Lung microvascular endothelial cell (primary cell): ENCODE data around the gene LGALS9. TPM values are rescaled to one million over a fixed set of nuclear protein-coding genes. Genes with fewer than 3 reads are reported as not detected.
"Not testable (repeated sequence)": the region's sequence is repeated elsewhere in the genome, so short reads cannot be mapped to it uniquely, and the experiment has no call there.

Experiments used
- DNase-seq, 2 donors: peaks; one replicate each; pipeline versions ENCODE4 v3.0.0 to v3.0.0-alpha.2; 2010; ENCODE audit warnings: low read depth in 2 of 2
- total RNA-seq: library from RNA; depleted of rRNA; stranded (reverse); fragments of >200 nt; gene quantifications from 2 replicates; pipeline ENCODE4 v1.2.1, GENCODE V29; 2014

Gene LGALS9
- total RNA-seq, 1 donor from 2014 or later, result 24.8 TPM

- DNase-seq, result no peak
Measured at GRCh38 chr17:27654136-27654535, 23.1 kb downstream of the LGALS9 start.

DNA sequence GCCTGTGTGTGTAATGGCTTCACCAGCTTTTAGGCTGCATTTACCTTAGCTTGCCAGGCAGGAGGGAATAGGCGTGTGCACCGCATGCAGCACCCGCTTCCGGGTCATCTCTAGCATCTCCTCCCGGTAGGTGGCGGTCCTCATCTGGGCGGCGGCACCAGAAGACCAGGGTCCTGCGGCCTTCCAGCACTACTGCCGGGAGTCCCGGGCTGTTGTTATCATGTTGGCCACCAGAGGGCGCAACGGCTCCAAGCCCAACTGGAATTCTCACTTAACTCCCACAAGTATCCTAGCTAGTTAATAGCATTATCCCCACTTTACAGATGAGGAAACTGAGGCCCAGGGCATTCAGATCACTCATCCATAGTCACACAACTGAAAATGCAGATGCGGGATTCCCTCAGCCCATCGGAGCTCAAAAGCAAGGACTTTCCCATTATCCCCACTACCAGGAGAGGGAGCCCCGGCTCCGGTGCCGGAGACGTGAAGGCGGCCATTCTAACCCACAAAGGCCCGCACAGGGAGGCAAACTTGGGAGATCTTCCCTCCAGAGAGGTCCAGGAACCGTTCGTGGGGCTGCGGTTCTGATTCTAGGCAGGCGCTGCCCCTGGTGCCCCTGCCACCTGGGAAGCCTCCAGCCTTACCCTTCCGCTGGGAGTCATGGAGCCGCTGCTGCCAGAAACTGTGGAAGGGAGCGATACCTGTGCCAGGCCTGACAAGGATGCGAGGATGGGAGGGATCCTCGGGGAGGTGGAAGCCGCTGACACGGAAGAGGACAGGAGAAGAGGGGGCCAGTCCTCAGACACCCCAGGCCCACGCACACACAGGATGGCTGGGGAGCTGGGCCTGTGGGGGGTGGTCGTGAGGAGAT lies 23.9 kb downstream of the LGALS9 start:
- DNase-seq, result peak; percentile 63 to 75

GRCh38 chr17:27655525-27656111 lies 24.6 kb downstream of the LGALS9 start:
- not testable (repeated sequence) for DNase-seq

GRCh38 chr17:27656620-27657019 lies 25.6 kb downstream of the LGALS9 start:
- DNase-seq, result not testable (repeated sequence)

- peak; percentile 38 to 56 for DNase-seq
Measured at GRCh38 chr17:27657620-27658019, 26.6 kb downstream of the LGALS9 start.

DNA sequence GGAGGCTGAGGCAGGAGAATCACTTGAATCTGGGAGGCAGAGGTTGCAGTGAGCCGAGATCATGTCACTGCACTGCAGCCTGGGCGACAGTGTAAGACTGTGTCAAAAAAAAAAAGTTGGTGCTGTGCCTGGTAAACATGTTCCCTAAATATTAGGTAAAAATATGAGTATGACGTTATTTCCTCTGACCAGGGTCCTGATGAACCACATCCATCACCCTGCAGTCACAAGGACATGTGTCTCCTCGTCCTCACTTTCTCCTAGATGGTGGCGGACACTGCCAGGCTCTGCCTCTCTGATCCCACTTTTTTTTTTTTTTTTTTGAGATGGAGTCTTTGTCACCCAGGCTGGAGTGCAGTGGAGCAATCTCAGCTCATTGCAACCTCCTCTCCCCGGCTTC lies 28.7 kb downstream of the LGALS9 start:
- no peak for DNase-seq

DNA sequence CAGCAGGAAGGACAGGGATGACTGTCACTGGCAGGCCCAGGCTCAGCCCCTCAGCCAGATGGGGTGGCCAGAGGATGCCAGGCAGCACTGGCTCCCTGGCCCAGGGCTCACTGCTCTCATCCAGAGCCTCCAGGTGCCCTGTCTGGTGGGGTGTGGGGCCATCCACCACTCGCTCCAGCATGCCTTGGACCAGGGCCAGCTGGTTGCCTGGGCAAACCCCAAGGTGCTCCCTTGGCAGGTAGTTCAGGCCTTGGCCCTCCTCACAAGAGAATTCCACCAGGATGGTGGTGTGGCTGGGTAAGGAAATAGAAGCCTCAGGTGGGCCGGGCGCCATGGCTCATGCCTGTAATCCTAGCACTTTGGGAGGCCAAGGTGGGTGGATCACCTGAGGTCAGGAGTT lies 29.4 kb downstream of the LGALS9 start:
- DNase-seq, result no peak

DNA sequence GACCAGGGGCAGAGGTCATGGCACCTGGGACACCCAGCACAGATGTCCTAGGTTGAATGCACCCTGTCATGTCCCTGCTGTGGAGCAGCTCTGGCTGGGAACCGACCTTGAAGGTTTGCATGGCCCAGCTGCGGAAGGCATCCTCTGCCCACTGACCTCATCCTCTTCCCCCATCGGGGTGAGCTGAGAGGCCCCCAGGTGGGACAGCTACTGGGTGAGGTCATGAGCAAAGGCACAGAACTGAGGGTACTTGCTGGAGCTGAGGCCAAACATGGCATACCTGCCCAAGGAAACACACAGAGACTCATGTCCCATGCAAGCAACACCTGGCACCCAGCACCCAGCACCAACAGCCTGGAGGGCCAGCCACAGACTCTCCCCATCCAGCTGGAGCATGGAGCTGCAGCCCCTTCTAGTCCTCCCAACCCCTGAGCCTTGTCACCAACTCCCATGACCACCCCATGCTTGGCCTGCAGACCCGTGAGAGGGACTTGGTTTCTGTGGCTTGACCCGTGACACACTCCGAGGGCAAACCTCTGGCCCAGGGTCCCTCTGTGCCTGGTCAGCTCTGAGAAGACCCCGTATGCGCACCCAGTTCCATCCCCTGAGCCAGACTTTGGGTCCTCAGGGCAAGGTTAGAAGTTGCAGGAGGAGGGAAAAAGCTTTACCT lies 33.1 kb downstream of the LGALS9 start:
- no peak for DNase-seq

GRCh38 chr17:27664606-27664965 lies 33.6 kb downstream of the LGALS9 start:
- no peak for DNase-seq

DNA sequence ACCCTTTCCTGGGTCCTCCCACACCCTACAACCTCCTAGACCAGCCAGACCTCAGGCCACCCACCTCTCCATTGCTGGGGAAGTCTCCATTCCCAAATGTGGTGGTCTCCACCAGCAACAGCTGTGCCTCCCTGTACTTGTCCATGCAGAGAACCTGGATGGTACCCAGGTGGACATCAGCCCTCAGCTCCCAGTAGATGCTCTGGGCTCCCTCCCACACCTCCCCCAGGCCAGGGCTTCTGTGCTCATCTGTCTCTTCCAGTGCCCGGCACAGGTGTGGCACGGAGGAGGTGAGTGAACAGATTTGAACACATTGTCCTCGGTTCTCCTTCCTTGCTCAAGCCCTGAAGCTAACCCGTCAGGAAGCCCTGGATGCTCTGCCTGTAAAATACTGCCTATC lies 34.6 kb downstream of the LGALS9 start:
- DNase-seq, result no peak

GRCh38 chr17:27666270-27666669 lies 35.3 kb downstream of the LGALS9 start:
- not testable (repeated sequence) for DNase-seq

GRCh38 chr17:27666831-27667560 lies 36.0 kb downstream of the LGALS9 start:
- DNase-seq, result no peak

DNA sequence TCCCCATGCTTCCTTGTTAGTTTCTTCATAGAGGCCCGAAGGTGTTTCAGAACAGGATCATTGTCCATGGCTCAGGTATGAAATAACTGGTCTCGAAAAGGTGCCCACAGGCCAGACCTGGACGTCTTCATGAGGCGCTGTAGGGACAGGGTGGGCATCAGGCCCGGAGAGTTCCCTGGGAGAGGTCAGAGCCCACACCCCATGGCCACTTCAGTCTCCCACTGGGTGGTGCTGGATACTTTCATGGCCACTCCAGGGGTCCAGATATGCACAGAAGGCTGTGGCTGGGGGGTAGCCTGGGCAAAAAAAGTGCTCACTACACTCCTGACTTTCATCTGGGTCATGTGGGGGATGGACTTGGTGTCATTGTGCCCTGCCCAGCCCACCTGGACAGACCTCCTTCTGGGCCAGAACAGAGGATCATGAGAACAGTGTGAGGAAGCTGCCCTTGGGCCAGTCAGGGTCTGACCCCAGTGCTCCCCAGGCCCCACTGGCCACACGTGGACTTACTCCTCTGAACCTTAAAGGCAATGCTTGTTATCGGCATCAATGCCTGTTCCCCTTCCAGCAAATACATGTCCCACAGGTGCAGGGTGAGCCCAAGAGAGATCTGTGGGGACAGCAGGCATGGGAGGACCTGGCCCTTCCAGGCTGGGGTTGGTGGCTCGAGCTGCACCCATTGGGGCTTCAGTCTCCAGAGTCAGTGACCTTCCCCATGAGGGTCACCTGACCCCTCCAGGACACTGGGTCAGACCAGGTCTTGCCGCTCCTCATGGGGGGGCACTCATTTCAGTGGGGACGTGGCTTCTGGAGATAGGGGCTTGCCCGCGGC lies 36.9 kb downstream of the LGALS9 start:
- no peak for DNase-seq

GRCh38 chr17:27668488-27668823 lies 37.5 kb downstream of the LGALS9 start:
- no peak for DNase-seq

GRCh38 chr17:27669136-27669535 lies 38.1 kb downstream of the LGALS9 start:
- no peak for DNase-seq

DNA sequence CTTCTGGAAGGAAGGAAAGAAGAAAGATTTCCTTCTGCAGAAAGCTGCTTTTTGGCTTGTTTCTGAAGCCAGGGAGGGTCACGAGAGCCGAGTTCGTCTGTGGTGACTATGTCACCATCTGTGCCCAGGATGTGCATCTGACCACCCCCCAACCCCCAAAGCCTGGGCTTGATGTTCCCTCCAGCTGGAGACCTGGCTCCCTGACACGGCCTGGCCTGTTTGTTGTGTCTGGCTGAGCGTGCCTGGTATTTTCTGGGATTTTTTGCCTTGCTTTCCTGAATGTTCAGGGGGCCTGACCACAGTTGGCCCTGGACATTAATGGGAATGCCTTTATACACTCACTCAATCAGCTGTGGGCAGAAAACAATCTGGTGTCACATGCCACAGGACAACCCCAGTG lies 38.9 kb downstream of the LGALS9 start:
- DNase-seq, result no peak

DNA sequence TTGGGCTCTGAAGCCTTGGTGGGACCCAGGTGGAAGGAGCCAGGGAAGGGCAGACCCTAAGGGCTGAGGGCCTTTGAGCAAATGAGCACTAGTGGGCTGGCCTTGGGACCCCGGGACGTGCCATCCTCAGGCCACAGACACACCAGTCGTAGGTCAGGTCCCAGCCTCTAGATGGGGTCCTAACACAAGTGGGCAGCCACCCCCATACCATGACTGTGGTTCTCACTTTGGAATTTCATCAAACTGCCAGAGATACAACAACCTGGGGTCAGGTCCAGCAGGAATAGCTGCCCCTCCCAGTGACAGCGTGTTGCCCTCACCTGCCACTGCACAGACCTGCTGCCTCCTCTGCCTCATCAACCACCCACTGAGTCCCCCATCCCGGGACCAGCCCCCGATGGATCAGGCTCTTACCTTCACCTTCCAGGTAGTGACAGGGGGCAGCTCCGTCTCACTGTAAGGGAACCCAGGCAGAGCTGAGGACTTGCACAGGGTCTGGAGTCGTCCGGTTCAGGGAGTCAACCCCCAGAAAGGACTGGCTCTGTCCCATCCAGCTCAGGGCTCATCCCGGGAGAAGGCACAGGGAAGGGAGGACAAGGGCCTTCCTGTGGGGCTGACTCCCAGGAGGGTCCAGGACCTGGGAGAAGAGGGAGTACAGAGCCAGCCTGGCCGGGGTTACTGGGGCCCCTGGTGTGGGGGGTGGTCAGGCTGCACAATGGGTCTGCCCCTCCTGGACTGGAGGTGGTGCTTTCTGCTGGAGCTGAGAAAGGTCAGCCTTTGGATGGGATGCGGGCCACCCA lies 40.0 kb downstream of the LGALS9 start:
- no peak for DNase-seq

DNA sequence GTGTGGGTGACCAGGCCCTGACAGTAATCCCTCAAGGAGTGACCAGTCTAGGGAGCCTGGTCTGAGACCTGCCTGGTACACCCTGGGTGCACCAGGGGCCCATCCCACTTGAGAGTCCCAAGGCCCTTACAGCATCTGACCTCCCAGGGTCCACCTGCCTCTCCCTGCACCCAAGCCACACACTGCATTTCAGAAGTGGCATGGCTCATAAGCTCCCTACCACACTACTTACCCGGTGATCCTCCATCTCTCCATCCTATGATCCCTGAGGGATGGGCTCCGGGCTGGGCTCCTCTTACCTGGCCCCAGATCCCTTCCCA lies 40.6 kb downstream of the LGALS9 start:
- DNase-seq, result no peak

DNA sequence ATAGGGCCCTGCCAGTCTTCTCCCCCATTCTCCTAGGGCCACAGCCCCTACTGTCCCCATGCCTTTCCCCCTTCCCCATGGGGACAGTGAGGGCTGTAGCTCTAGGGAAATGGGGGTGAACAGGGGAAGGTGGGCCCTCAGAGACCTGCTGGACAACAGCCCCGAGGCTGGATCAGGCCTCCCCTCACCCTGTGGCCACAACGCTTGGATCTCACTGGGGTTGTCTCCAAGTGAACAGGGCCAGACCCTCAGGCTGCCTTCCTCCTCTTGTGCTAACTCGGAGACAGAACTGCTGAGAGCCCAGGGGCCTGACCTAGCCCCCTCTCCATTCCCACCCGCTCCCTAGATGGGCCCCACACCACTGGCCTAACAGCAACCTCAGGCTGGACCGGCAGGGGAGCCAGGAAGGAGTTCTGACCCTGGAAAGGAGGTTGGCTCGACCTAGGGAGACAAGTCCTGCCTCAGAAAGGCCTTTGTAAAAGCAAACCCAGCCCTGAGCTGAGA lies 41.0 kb downstream of the LGALS9 start:
- not testable (repeated sequence) for DNase-seq

GRCh38 chr17:27674335-27674734 lies 43.3 kb downstream of the LGALS9 start:
- DNase-seq, result no peak
